Chondrocyte (in vitro differentiated cells): ENCODE data around the gene SH3TC2. TPM values are rescaled to one million over a fixed set of nuclear protein-coding genes. Genes with fewer than 3 reads are reported as not detected.

ENCODE experiments used
- DNase-seq: peaks from one replicate; pipeline ENCODE4 v3.0.0; 2021; ENCODE audit warnings: mixed read lengths, low spot score
- H3K27ac Mint-ChIP-seq: one replicate; pipeline ENCODE4 v1.8.0; 2021; ENCODE audit warnings: mild to moderate bottlenecking, moderate library complexity, mixed read lengths; ENCODE audit not compliant: unreplicated experiment
- H3K27me3 Mint-ChIP-seq: 2 replicates; pipeline ENCODE4 v1.8.0; 2021; ENCODE audit warnings: low read depth, mixed read lengths
- H3K36me3 Mint-ChIP-seq: 2 replicates; pipeline ENCODE4 v1.8.0; 2021; ENCODE audit warnings: low read depth, mixed read lengths
- H3K4me1 Mint-ChIP-seq: 2 replicates; pipeline ENCODE4 v1.8.0; 2021; ENCODE audit warnings: low read depth, mild to moderate bottlenecking, mixed read lengths
- H3K4me3 Mint-ChIP-seq: one replicate; pipeline ENCODE4 v1.8.0; 2021; ENCODE audit warnings: mild to moderate bottlenecking, moderate library complexity, mixed read lengths; ENCODE audit not compliant: unreplicated experiment
- H3K9me3 Mint-ChIP-seq: 2 replicates; pipeline ENCODE4 v1.8.0; 2021; ENCODE audit warnings: low read depth, mixed read lengths
- total RNA-seq: library from RNA; stranded (reverse); gene quantifications from 3 replicates; pipeline ENCODE4 v1.2.1, GENCODE V29; 2021
- TF ChIP-seq, protein P1 (sequence below): fragments of 200-600 bp; sonication (generic); IDR thresholded peaks from 2 replicates; pipeline ENCODE4 v1.5.0; 2021; ENCODE audit warnings: antibody characterized with exemption, mild to moderate bottlenecking, moderate library complexity

The SH3TC2 gene
- total RNA-seq, 1 donor from 2014 or later: 0.80 TPM

DNA sequence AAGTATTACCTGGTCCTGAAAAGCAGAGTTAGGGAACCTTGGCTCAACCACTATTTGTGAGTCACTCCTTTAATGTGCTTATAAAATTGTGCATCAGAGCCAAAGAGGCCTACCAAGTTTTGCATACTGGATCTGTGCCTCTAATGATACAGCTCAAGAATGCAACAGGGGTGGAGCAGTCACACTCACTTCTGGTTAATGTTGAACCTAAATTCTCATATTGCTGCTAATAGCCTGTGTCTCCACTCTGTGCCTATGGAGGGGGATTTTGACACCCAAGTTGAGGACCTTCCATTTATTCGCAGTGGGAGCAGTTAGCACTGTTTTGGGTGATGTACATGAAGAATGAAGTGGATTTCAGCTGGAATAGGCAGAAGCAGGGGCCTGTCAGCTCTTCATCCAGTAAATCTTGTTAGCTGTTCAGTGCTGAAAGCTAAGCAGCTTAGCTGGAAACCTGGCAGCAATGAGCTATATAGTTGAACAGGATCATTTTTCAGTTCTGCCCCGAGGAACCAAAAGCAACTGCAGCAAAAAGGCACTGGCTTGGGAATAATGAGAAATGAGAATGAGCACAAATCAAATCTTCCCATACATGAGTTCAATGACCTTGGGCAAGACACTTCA is 9.7 kb downstream of the SH3TC2 start:
- no peak overlapping the region for H3K4me3 Mint-ChIP-seq
- no peaks in the 10 kb centered on the region for H3K27me3 Mint-ChIP-seq
- TF ChIP-seq, protein P1, sequence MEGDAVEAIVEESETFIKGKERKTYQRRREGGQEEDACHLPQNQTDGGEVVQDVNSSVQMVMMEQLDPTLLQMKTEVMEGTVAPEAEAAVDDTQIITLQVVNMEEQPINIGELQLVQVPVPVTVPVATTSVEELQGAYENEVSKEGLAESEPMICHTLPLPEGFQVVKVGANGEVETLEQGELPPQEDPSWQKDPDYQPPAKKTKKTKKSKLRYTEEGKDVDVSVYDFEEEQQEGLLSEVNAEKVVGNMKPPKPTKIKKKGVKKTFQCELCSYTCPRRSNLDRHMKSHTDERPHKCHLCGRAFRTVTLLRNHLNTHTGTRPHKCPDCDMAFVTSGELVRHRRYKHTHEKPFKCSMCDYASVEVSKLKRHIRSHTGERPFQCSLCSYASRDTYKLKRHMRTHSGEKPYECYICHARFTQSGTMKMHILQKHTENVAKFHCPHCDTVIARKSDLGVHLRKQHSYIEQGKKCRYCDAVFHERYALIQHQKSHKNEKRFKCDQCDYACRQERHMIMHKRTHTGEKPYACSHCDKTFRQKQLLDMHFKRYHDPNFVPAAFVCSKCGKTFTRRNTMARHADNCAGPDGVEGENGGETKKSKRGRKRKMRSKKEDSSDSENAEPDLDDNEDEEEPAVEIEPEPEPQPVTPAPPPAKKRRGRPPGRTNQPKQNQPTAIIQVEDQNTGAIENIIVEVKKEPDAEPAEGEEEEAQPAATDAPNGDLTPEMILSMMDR: no peak
- no peak for DNase-seq
- H3K9me3 Mint-ChIP-seq: peaks cover 5% of the 10 kb centered on the region
- H3K36me3 Mint-ChIP-seq: no peaks in the 10 kb centered on the region
- H3K27ac Mint-ChIP-seq: no peak overlapping the region
- peaks cover 15% of the 10 kb centered on the region for H3K4me1 Mint-ChIP-seq

DNA sequence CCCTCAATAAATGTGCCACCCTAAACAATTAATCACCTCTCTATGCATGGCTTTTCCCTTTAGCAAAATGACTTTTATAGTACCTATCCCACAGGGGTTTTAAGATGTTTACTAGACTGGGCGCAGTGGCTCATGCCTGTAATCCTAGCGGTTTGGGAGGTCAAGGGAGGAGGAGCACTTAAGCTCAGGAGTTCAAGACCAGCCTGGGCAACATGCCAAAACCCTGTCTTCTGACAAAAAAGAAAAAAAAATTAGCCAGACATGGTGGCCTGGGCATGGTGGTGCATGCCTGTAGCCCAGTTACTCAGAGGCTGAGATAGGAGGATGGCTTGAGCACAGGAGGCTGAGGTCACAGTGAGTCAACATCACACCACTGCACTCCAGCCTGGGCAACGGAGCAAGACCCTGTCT is 13.5 kb downstream of the SH3TC2 start:
- Mint-ChIP-seq H3K4me3 (no peak overlapping the region), H3K36me3 (no peaks in the 10 kb centered on the region)

DNA sequence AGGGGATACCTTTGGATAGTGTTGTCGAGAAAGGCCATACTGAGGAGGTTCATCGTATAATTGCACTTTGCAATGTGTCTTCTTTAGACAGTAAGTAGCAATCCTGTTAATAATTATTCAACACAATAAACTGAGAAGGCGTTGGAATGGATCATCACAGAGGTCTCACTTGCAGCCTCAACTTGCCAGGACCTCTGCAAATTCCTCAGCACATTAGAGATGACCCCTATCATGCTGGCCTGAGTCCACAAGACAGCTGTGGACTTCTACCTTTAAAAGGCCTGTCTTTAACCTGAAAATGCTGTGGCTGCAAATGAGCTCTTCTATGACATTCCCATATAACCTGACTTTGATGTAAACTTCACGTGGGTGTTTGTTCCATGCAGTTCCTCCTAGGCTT is 14.1 kb downstream of the SH3TC2 start:
- TF ChIP-seq, protein P1: no peak
- DNase-seq: no peak
- Mint-ChIP-seq H3K27me3 (no peaks in the 10 kb centered on the region), H3K9me3 (no peaks in the 10 kb centered on the region), H3K4me3 (no peak overlapping the region), H3K36me3 (no peaks in the 10 kb centered on the region), H3K27ac (no peak overlapping the region), H3K4me1 (peaks cover 4% of the 10 kb centered on the region)

More for the DNA sequence above, 13.5 kb downstream of the SH3TC2 start:
- Mint-ChIP-seq H3K27ac (no peak overlapping the region), H3K27me3 (no peaks in the 10 kb centered on the region), H3K9me3 (no peaks in the 10 kb centered on the region), H3K4me1 (peaks cover 6% of the 10 kb centered on the region)
- TF ChIP-seq, protein P1: no peak
- DNase-seq: no peak

DNA sequence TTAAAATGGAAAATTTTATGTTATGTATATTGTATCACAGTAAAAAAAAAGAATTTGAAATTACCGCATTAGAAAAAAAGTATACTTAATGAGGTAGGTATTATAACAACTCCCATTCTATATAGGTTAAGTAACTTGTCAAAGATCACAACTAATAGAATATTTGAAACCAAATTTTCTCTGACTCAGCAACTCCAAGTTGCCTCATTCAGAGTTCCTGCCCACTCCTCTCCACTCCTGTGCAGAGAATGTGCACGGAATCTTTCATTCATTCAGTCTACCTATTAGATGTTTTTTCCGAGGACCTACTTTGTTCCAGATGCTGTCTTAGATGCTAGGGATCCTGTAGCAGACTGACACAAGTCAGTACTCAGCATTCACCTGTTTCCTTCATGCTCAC is 15.4 kb downstream of the SH3TC2 start:
- Mint-ChIP-seq H3K27ac (no peak overlapping the region), H3K27me3 (no peaks in the 10 kb centered on the region), H3K36me3 (no peaks in the 10 kb centered on the region), H3K9me3 (no peaks in the 10 kb centered on the region), H3K4me3 (no peak overlapping the region), H3K4me1 (no peaks in the 10 kb centered on the region)
- DNase-seq: no peak
- TF ChIP-seq, protein P1: no peak

DNA sequence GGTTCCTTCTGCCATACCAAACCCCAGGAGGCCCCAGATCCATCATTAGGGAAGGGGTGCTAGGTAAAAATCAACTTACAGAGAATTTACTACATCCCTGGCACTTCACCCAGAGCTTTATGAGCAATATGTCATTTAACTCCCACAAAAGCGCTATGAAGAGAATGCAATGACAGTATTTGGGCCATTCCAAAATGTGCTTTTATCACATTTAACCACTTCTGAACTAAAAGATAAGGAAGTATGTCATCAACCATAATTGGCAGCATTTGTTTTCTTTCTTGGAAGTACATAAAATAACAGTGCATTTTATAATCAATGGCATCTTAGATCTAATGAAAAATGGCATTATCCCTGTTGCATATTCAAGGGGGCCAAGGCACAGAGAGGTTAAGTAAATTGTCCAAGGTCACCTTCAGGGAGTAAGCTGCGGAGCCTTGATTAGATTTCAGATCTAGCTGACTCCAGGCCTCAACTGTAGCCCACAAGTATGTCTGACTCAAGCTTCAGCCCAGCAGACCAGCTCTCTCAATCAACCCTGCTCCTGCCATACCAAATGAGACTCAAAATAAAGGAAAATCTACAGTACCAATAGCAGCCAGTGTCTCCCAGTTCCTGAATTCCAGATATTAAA is 16.5 kb downstream of the SH3TC2 start:
- H3K27ac Mint-ChIP-seq: no peak overlapping the region
- no peak for DNase-seq
- H3K4me3 Mint-ChIP-seq: no peak overlapping the region
- H3K4me1 Mint-ChIP-seq: no peaks in the 10 kb centered on the region
- TF ChIP-seq, protein P1: no peak
- no peaks in the 10 kb centered on the region for H3K9me3 Mint-ChIP-seq
- no peaks in the 10 kb centered on the region for H3K27me3 Mint-ChIP-seq
- no peaks in the 10 kb centered on the region for H3K36me3 Mint-ChIP-seq
